Gastroesophageal sphincter (tissue), 3 donors: Measurements from ENCODE around the gene TEX12.

ENCODE experiments used
- EP300 ChIP-seq: sonication (generic); formaldehyde crosslinking; IDR thresholded peaks from one replicate; pipeline ENCODE4 v1.6.1; 2017; ENCODE audit warnings: antibody characterized with exemption, mild to moderate bottlenecking
- POLR2A ChIP-seq, 2 donors: fragments of 450-650 bp; IDR thresholded peaks; one replicate each; pipeline ENCODE4 v1.6.1; 2017; ENCODE audit warnings: antibody characterized with exemption in 2 of 2, mild to moderate bottlenecking in 2 of 2, moderate library complexity in 1 of 2
- TF ChIP-seq, protein P1 (sequence below), 4 experiments: fragments of 200-600 bp in 2 of 4; fragments of 450-650 bp in 2 of 4; sonication (generic) in 1 of 4; IDR thresholded peaks; one replicate each; pipeline ENCODE4 v1.5.1; 2017 to 2019; ENCODE audit warnings: antibody characterized with exemption in 4 of 4, mild to moderate bottlenecking in 2 of 4, moderate library complexity in 2 of 4

DNA sequence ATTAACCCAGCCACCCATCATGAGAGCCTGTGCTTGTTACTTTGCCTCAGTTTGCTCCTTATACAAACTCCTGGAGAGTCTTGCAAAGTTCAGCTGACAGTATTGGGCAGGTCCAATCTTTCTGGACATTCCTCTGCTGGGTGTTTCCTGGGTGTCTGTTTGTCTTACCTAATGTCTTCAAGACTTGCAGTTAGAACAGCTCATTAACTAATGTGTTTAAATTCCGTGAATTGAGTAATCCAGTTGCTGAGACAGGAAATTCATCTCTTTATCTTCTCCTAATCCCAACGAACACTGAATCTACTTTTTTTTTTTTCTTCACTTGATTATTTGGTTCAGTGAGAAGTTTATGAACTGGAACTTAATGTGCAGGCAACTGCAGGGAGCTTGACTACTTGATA lies 28.8 kb downstream of the TEX12 start:
- TF ChIP-seq, protein P1, sequence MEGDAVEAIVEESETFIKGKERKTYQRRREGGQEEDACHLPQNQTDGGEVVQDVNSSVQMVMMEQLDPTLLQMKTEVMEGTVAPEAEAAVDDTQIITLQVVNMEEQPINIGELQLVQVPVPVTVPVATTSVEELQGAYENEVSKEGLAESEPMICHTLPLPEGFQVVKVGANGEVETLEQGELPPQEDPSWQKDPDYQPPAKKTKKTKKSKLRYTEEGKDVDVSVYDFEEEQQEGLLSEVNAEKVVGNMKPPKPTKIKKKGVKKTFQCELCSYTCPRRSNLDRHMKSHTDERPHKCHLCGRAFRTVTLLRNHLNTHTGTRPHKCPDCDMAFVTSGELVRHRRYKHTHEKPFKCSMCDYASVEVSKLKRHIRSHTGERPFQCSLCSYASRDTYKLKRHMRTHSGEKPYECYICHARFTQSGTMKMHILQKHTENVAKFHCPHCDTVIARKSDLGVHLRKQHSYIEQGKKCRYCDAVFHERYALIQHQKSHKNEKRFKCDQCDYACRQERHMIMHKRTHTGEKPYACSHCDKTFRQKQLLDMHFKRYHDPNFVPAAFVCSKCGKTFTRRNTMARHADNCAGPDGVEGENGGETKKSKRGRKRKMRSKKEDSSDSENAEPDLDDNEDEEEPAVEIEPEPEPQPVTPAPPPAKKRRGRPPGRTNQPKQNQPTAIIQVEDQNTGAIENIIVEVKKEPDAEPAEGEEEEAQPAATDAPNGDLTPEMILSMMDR (IDR thresholded peaks at IDR 0.05) = no peak
- TF ChIP-seq POLR2A (IDR thresholded peaks at IDR 0.05) = no peak
- no peak for TF ChIP-seq EP300
